ENCODE data around the gene DLG5.

Gene DLG5

GRCh38 chr10:77963901-77964300 is 37.3 kb upstream of the DLG5 start:
- no peaks in the 10 kb centered on the region for H3K27me3 ChIP-seq (ENCODE audit: low read depth, low read length)
- H3K9ac ChIP-seq (ENCODE audit: low read length), result no peak overlapping the region

GRCh38 chr10:77962350-77963146 is 36.0 kb upstream of the DLG5 start:
- H3K9me3 ChIP-seq (ENCODE audit: insufficient read depth, low read length), result no peaks in the 10 kb centered on the region
- H3K4me3 ChIP-seq (ENCODE audit: low read length), result no peak overlapping the region
- no peaks in the 10 kb centered on the region for H3K27me3 ChIP-seq (ENCODE audit: low read depth, low read length)
- no peaks in the 10 kb centered on the region for H4K20me1 ChIP-seq (ENCODE audit: insufficient read depth, low read length)
- no peaks in the 10 kb centered on the region for H3K4me1 ChIP-seq (ENCODE audit: low read length)
- H3K79me2 ChIP-seq (ENCODE audit: low read length), result no peaks in the 10 kb centered on the region
- H2AFZ ChIP-seq (ENCODE audit: low read depth, low read length), result no peak overlapping the region
- H3K9ac ChIP-seq (ENCODE audit: low read length), result no peak overlapping the region
- no peak overlapping the region for H3K27ac ChIP-seq (ENCODE audit: low read length)
- TF ChIP-seq EZH2phosphoT487 (IDR thresholded peaks at IDR 0.05; ENCODE audit: low read depth) (no peak), CTCF (IDR thresholded peaks at IDR 0.05; ENCODE audit: low read depth, low read length) (no peak)
- H3K4me2 ChIP-seq (ENCODE audit: low read length), result no peak overlapping the region
- H3K36me3 ChIP-seq (replicated peaks; ENCODE audit: low read depth, low read length), result no peaks in the 10 kb centered on the region

More at GRCh38 chr10:77963901-77964300, 37.3 kb upstream of the DLG5 start:
- Histone ChIP-seq H3K9me3 (ENCODE audit: insufficient read depth, low read length) (no peaks in the 10 kb centered on the region), H3K4me3 (ENCODE audit: low read length) (no peak overlapping the region), H2AFZ (ENCODE audit: low read depth, low read length) (no peak overlapping the region), H4K20me1 (ENCODE audit: insufficient read depth, low read length) (no peaks in the 10 kb centered on the region), H3K79me2 (ENCODE audit: low read length) (no peaks in the 10 kb centered on the region), H3K27ac (ENCODE audit: low read length) (no peak overlapping the region), H3K4me2 (ENCODE audit: low read length) (no peak overlapping the region), H3K36me3 (replicated peaks; ENCODE audit: low read depth, low read length) (no peaks in the 10 kb centered on the region), H3K4me1 (ENCODE audit: low read length) (no peaks in the 10 kb centered on the region)
- no peak for TF ChIP-seq CTCF (IDR thresholded peaks at IDR 0.05; ENCODE audit: low read depth, low read length)
- TF ChIP-seq EZH2phosphoT487 (IDR thresholded peaks at IDR 0.05; ENCODE audit: low read depth), result no peak

- no peak overlapping the region for H3K4me2 ChIP-seq (ENCODE audit: low read length)
- H3K4me1 ChIP-seq (ENCODE audit: low read length), result no peaks in the 10 kb centered on the region
- H4K20me1 ChIP-seq (ENCODE audit: insufficient read depth, low read length), result no peaks in the 10 kb centered on the region
- no peak overlapping the region for H3K4me3 ChIP-seq (ENCODE audit: low read length)
- H3K36me3 ChIP-seq (replicated peaks; ENCODE audit: low read depth, low read length), result no peaks in the 10 kb centered on the region
- H2AFZ ChIP-seq (ENCODE audit: low read depth, low read length), result no peak overlapping the region
- H3K27me3 ChIP-seq (ENCODE audit: low read depth, low read length), result no peaks in the 10 kb centered on the region
- no peak overlapping the region for H3K27ac ChIP-seq (ENCODE audit: low read length)
- H3K79me2 ChIP-seq (ENCODE audit: low read length), result no peaks in the 10 kb centered on the region
- TF ChIP-seq EZH2phosphoT487 (IDR thresholded peaks at IDR 0.05; ENCODE audit: low read depth) (no peak), CTCF (IDR thresholded peaks at IDR 0.05; ENCODE audit: low read depth, low read length) (no peak)
- no peak overlapping the region for H3K9ac ChIP-seq (ENCODE audit: low read length)
- H3K9me3 ChIP-seq (ENCODE audit: insufficient read depth, low read length), result no peaks in the 10 kb centered on the region
Measured at GRCh38 chr10:77961668-77962067, 35.1 kb upstream of the DLG5 start.

- Histone ChIP-seq H2AFZ (ENCODE audit: low read depth, low read length) (no peak overlapping the region), H3K9ac (ENCODE audit: low read length) (no peak overlapping the region), H3K36me3 (replicated peaks; ENCODE audit: low read depth, low read length) (no peaks in the 10 kb centered on the region), H4K20me1 (ENCODE audit: insufficient read depth, low read length) (no peaks in the 10 kb centered on the region), H3K4me1 (ENCODE audit: low read length) (no peaks in the 10 kb centered on the region), H3K79me2 (ENCODE audit: low read length) (no peaks in the 10 kb centered on the region), H3K4me2 (ENCODE audit: low read length) (no peak overlapping the region), H3K27me3 (ENCODE audit: low read depth, low read length) (no peaks in the 10 kb centered on the region), H3K27ac (ENCODE audit: low read length) (no peak overlapping the region), H3K4me3 (ENCODE audit: low read length) (no peak overlapping the region), H3K9me3 (ENCODE audit: insufficient read depth, low read length) (no peaks in the 10 kb centered on the region)
- TF ChIP-seq CTCF (IDR thresholded peaks at IDR 0.05; ENCODE audit: low read depth, low read length) (no peak), EZH2phosphoT487 (IDR thresholded peaks at IDR 0.05; ENCODE audit: low read depth) (no peak)
Measured at GRCh38 chr10:77960829-77961329, 34.3 kb upstream of the DLG5 start.

Data from OCI-LY3 (cell line).